T-helper 2 cell treated with Interferon-gamma antibody and Interleukin-4, amounts not matched to agents 100 ng/mL and 5 ng/mL, for 36 hours (primary cell): Measurements from ENCODE around the gene KCNQ4. TPM values are rescaled to one million over a fixed set of nuclear protein-coding genes. Genes with fewer than 3 reads are reported as not detected.

Source experiments
- intact Hi-C: fragments of 100-400 bp; cut with micrococcal nuclease; formaldehyde crosslinking; loops from one replicate; pipeline ENCODE4 v1.15.1; 2023
- total RNA-seq: library from RNA; stranded (reverse); gene quantifications from 2 replicates; pipeline ENCODE4 v1.2.3, GENCODE V29; 2022

KCNQ4 gene
- total RNA-seq, 1 donor from 2014 or later: 0.55 TPM

DNA sequence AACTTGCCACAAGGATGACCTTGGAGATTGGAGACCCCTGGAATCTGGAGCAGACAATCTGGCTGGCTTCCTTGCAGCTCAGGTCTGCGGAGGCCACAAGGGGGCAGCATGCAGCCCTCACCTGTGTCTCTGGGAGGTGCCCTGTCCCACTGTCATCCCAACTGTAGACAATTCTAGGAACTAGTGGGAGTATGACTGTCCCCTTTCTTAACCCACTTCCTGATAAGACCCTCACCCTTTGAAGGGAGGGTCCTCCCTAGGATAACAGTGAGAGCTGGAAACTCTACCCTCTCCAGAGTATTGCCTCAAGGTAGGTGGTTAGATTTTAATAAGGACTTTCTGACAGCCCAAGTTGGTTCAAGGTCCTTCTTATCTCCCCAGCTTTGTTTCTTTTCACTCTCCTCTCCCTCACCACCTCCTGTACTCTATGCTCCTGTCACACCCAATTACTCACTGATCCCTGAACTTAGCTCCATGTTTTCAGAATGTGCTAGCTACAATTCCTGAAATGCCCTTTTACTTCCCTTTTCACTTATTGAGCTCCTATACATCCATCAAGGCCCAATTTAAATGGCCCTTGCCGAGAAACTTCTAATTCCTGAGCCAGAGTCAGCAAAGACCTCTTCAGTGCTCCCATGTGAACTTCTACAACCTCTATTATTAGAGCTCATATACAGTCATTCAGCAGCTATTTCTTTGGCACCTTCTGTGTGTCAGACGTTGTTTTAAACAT lies 9.2 kb upstream of the KCNQ4 start:
- intact Hi-C loops: loop anchor here (1.0 to 5.0 kb wide), 3 partner anchors 76 to 174 kb away; no protein-coding TSS in a partner anchor

GRCh38 chr1:40776236-40777072 lies 7.1 kb upstream of the KCNQ4 start:
- intact Hi-C loops: no loop called here

DNA sequence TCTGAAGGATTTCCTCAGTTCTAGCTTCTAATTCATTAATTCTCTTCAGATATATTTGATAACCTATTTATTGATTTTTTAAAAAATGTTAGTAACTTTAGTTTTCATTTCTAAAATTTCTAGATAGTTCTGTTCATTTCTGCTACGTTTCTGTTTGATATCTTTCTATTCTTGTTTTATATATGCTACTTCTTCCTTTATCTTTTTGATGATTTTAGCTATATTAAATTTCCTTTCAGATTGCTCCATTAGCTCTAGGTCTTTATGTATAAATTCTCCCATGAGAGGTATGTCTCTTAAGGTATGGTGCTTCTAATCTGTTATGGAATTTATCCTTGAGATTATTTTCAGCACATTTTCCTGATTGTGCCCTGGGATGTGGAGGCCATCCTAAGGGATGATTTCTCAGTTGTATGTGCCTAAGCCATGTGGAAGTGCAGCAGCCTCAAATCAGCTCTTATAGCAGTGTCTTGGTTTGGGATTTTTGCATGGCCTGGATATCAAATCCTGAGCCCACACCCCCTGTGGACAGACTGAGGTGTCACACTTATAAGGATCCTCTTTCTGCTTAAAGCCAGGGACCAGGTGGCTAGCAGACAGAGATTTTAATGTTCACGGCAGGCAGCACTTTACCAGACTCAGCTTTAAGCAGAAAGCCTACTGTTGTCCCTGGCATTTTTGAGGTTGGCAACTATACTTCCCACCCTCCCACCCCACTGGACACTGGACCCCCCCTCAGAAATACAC lies 6.2 kb upstream of the KCNQ4 start:
- intact Hi-C loops: no loop called here

GRCh38 chr1:40780678-40781607 lies 2.6 kb upstream of the KCNQ4 start:
- intact Hi-C loops: no loop called here

DNA sequence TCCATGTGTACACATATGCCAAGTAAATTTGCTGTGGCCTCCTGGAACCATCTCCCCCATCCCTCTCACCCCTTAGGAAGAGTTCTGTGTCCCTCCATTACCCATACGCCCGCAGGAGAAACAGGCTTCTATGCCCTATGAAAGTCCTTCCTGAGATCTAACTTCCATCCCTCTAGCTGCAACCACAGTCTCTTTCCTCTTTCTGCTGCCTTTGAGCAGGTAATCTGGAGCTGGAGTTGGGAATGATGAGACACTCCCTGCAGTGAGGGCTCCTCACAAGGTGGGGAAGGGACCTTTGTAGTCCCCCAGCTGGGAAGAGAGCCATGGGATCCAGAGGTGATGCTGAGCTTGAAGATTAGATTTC lies 2.0 kb upstream of the KCNQ4 start:
- intact Hi-C loops: no loop called here

GRCh38 chr1:40782371-40782956 lies 1.1 kb upstream of the KCNQ4 start:
- intact Hi-C loops: no loop called here

GRCh38 chr1:40784141-40784770 lies 669 bp downstream of the KCNQ4 start:
- intact Hi-C loops: no loop called here

- intact Hi-C loops: no loop called here
These were observed 1.2 kb downstream of the KCNQ4 start for GRCh38 chr1:40784771-40785151.

- intact Hi-C loops: no loop called here
These were observed 1.9 kb downstream of the KCNQ4 start for GRCh38 chr1:40785446-40785845.

DNA sequence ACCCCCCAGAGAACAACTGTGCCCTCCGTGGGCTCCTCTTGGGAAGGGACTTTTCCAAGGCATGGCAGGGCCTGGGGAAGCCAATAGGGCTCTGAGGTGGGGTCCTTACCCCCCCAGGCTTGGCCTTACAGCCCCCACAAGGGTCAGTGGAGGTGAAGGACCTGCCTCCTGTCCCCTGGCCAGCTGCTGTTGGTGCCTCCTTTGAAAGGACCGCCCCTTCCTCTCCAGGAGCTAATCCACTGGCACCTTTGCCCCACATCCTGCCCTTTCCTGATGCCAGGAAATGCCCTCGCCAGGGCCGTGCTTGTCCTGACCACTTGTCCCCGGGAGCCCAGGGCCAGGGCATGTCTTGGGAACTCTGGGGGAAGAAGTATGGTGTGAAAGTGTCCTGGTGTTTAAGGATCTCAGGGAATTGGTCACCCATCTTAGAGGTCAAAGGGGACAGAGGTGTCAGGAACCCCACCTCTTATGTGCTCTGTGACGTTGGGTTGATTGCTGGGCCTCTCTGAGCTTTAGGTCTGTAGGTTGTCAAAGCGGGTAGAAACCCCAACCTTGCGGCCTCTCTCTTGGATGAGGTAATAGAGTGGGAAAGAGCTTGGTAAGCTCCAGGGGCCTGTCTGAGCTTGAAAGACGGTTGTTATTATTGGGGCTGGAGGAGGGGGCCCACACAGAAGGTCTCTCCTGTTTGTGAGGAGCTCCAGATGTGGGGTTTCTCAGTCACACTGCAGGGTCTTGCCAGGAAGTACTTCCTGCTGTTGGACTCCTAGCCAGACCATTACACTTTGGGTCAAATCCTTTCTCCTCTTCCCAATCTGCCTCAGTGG lies 2.8 kb downstream of the KCNQ4 start:
- intact Hi-C loops: no loop called here

DNA sequence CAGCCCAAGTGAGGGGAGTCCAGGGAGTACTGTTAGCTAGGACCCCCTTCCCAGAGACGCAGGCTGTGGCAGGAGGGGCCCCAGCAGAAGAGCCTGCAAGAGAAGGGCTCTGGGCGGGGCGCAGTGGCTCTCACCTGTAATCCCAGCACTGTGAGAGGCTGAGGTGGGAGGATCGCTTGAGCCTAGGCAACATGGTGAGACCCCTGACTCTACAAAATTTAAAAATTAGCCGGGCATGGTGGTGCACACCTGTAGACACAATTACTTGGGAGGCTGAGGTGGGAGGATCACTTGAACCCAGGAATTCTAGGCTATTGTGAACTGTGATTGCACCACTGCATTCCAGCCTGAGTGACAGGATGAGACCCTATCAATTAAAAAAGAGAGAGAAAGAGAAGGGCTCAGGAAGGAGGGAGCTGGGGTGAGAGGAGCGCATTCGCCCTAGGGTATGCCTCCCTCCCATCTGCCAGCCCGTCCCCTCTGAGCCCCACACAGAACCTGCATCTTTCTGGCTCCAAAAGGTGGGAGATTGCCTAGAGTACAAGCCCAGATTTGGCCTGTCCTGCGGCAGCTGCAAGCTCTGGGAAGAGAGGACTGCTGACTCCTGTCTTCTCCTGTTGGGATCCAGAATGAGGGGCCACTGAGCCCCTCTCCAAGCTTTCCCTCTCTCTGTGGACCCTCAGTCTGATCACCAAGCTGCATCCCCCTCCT lies 3.6 kb downstream of the KCNQ4 start:
- intact Hi-C loops: no loop called here

DNA sequence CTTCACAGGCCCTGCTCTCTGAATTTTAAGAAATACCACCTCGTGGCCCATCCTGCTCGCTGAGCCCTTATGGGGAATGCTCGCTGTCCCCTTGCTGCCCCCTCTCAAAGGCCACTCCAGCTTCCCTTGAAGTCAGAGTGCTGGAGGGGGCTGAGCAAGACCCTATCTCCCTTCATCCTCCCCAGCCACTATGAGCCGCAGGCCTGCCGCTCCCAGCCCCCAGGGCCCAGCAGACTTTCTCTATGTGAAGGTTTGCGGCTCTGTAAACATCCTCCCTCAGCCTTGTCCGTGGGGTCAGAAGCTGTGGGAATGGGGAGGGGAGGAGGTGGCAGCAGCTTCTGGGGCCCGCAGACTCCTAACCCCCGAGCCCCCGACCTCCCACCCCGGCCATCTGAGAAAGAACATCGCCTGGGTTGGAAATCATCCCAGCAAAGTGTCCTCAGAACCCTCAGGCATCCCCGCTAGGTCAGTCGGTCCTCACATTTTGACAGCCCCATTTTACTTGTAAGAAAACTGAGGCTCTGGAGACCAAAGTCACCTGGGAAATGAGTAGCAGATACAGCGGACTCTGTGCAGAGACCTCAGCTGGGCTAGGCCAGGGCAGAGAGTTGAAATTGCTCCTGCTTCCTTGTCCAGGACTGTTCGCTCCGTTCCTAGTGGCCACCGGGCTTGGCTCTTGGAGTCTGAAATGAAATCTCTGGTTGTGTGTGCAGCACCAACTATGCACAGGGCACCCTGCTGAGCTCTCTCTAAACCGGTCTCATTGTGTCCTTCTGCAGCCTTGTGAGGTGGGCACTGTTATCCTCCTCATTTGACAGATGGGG lies 4.4 kb downstream of the KCNQ4 start:
- intact Hi-C loops: no loop called here

GRCh38 chr1:40788561-40789341 lies 5.2 kb downstream of the KCNQ4 start:
- intact Hi-C loops: no loop called here

GRCh38 chr1:40789342-40789598 lies 5.7 kb downstream of the KCNQ4 start:
- intact Hi-C loops: no loop called here

DNA sequence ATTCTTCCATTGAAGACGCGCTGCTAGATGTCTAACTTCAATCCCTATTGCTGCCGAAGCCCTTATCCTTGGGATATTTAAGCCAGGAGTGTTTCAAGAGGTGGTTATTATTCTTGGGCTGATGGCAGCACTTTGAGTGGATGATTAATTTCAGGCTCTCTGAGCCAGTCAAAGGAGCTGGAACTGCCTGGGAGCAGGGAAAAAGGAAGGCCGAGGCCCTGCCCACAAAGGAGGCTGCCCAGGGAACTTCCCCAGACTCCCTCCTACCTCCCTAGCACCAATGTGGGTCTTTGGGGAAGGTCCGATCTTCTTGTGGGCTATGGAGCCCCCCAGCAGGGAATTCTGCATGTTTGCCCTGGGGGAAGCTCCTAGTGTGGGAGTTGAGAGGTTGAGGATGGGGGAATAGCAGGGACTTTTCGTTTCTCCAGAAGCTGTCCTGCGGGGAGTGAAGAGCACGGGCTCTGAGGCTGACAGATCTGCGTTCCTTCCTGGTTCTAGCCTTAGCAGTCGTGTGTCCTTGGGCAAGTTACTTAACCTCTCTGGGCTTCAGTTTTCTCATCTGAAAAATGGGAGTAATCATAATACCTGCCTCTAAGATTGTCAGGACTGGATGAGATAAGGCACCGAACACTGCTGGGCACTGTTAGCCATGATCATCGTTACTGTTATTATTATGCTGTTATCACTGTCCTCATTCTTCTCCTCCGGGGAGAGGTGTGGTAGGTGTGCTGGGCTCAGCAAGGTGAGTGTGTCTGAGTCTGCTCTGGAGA lies 6.3 kb downstream of the KCNQ4 start:
- intact Hi-C loops: no loop called here

- intact Hi-C loops: no loop called here
These were observed 8.4 kb downstream of the KCNQ4 start for GRCh38 chr1:40792036-40792435.
